RPMI8226 (cell line): ENCODE data around the gene NOS1AP.

Source experiments
- DNase-seq: peaks from one replicate; pipeline ENCODE4 v3.0.0-alpha.2; 2015

Gene NOS1AP

DNA sequence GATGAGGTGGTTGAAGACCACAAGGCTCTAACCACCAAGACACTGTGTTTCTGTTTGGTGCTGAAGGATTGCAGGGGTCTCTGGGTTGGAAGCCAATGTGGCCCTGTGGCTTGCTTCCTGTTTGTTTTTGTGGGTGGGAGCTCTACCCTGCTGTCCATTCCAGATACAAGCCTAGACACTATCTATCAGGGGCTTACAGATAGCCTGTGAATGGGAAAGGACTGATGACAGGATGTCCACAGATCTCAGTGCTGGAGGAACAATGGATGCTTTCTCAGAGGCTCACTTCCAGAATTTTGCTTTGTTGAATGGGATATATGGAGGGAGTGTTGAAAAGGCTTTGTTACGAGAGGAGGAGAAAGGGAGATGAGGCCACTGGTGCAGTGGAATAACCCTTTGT is 69.7 kb downstream of the NOS1AP start:
- no peak for DNase-seq

GRCh38 chr1:162141281-162142054 is 72.0 kb downstream of the NOS1AP start:
- no peak for DNase-seq

DNA sequence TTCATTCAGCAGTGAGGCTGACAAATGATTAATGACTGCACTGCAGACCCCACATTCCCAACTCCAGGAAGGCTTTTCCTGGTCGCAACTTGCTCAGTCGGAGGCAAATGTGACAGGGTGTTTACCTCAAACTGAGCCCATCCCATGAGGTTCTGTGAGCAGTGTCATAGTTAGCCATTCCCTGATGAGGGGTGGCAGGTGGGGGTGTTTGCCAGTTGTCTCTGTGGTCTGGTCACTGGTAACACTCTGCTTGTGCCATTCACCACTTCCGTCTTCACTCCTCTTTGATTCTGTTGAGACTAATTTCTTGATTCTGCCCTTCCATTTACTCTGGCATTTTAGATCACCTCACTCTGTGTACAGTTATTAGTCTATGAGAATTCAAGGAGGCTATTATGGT is 73.5 kb downstream of the NOS1AP start:
- DNase-seq = no peak

DNA sequence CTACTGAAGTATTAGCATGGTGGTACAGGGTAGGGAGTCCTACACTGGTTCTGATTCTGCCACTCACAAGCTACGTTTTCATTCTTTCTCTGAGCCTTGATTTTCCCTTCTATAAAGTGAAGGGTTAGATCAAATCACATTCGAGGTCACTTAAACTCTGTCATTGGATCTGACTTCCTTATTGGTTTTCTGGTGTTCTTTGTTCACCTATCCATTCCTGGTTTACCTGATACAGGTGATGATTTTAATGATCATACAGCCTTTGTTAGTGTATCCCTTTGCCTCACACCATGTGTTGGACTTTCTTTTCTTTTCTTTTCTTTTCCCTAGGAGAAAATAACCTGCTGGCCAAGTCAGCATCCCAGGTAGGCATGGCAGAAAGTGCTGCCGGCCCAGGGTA is 74.8 kb downstream of the NOS1AP start:
- DNase-seq = no peak

DNA sequence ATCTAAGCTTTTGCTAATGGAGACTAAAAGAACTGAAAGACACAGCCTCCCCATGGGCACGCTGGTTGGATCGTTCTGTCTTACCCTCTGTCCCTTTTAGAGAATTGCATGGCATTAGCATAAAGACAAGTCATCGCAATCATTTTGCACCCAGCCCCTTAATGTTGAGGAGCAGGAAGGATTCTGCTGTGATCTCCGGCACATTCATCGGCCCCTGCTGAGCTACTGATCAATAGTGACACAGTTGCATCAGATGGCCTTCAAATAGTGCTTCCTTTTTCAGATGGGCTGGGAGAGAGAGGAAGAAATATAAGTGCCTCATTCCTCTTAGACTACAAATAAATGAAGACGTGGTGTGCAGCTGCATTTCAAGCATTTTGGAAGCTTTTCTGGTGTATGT is 75.4 kb downstream of the NOS1AP start:
- DNase-seq = no peak

GRCh38 chr1:162145280-162145965 is 75.9 kb downstream of the NOS1AP start:
- no peak for DNase-seq

DNA sequence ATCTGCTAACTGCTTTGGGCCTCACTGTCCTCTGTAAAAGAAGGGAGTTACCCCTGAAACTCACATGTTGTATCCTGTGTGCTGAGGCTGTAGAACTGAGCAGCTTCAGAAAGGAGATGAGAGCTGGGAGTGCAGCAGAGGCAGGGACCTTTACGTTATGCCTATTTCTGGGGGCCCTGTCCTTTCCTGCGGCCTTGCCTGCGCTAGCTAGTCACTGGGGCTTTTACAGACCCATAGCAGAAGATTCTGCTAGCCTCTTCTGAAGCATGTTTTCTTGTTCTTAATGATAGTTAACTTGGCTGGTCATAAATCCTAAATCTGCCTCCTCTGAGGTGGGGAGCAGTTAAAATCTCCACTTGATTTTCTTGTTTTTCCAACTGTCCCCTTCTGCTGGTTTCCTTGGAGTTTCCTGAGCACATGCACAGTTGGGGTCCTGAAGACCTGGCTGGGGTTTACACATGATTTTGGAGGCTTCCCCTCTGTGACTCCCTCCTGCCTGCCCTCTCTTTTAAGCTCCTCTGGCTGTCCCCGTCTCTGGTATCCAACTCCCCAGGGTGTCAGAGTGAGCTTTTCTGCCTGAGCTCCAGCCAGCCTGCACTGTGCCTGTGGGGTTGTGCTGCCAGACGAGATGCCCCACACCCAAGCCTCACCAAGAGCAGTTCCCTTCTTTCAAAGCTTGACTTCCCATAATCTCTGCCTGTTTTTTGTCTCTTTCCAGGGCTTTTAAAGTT is 76.6 kb downstream of the NOS1AP start:
- no peak for DNase-seq

DNA sequence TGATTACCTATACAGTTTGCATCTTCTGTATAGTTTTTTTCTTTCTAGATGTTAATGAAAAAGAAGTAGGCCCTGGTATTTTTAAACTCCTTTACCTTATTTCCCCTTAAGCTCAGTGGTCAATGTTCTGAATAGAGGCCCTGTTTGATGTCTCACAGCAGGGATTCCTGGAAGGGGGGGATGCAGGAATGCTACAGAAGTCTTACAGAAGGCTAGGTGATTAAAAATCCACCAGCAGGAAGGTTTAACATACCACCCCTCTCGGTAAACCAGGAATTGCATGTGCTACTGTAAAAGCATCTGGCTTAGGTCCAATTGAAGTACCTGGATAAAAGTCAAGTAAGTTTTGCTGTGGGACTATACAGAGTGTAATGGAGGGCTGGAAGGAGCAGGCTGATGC is 78.3 kb downstream of the NOS1AP start:
- DNase-seq = no peak

GRCh38 chr1:162150112-162150511 is 80.6 kb downstream of the NOS1AP start:
- no peak for DNase-seq

DNA sequence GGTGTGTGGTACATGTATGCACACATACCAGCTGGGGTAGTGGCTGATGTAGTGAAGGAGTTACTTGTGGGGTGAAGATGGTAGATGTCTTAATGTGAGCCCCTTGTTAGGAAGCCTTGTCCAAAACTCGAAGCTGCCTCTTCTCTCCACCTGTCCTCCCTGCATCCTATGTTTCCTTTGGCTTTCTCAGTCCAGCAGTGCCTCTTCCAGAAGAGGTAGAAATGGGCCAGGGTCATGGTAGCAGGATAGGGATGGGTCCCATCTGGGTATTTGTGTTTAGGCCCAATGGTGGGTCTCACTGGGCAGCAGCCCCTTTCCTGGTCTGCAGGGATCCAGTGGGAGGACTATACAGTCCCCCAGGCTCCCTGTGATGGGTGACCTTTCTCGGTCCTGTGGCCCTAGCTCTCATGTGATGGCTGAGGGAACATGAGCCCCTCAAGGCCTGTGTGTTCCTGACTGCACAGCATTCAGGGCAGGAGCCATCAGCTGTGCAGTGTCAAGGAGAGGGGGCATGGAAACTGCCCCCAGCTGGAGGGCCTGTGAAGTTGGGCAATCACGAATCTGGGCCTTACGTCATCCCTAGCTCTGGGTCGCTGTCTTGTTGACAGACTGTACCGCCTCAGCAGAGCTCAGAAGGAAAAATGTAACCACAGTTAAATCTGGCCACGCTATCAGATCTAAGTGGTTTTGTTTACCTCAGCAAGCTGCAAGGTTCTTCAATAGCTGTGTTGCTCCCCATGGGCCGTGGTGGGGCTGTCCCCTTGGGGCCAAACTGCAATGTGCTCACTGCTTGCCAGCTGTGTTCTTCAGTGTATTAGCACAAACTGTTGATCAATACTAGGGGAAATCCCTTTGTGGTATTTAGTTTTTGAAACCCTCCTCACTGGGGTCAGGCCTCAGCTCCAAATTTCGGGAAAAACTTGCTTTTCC is 82.7 kb downstream of the NOS1AP start:
- DNase-seq = no peak

DNA sequence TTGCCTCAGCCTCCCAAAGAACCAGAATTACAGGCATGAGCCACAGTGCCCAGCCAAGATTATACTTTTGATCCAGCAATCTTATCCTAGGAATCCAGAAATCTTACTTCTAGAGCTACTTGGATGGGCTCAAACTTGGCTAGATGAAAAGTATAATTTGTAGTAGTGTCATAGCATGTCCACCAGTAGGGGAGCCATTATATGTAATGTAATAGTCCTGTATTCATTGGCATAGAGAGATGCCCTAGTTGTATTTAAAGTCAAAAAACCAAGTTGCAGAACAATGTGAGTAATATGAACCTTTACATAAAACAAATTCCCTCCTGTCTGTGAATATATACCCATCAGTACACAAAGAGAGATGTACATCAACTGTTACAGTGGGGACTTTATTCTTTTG is 83.9 kb downstream of the NOS1AP start:
- no peak for DNase-seq

- no peak for DNase-seq
Observed at GRCh38 chr1:162157469-162157868, 88.0 kb downstream of the NOS1AP start.

DNA sequence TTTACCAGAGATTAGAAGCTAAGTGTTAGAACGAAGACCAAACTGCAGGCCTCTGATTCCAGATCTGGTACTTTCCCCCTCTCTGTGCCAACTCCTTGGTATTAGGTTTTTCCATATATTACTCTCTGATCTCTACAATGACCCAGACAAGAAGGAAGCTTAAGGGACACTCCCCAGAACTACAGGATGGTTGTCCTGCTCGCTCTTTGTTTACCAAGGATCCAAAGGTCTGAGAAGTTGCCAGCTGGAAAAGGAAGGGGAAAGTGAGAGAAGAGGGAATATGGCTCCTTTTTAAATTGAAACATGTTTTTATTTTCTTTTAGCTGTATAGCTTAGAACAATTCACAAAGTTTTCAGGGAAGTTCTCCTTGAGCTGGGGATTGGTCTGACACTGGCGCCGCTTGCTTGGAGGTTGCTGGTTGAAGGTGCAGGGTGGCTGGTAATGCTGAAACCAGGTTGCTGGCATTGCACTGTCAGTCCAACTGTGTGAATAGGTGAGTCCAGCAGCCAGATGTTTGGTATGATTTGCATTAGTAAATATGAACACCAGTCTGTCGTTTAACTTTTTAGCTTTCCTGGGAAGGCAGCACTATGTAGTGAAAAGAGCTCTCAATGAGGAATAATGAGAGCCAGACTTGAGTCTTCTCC is 89.3 kb downstream of the NOS1AP start:
- DNase-seq = no peak

DNA sequence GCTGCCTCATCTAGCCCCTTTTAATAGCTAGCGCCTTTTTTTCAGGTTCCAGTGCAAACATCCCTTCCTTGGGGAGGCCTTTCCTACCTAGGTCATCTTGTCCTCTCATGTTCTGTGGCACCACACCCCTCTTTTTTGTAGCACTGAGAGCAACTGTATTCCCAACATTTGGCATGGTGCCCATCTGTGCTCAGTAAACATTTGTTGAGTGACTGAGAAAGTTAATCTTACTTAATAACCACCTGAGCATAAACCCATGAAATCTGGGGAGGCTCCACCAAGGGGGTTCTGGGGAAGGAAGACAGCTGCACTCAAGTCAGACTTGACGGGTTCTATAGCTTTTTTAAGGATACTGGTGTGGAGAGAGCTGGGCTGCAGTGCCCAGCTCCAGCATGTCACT is 90.0 kb downstream of the NOS1AP start:
- no peak for DNase-seq

DNA sequence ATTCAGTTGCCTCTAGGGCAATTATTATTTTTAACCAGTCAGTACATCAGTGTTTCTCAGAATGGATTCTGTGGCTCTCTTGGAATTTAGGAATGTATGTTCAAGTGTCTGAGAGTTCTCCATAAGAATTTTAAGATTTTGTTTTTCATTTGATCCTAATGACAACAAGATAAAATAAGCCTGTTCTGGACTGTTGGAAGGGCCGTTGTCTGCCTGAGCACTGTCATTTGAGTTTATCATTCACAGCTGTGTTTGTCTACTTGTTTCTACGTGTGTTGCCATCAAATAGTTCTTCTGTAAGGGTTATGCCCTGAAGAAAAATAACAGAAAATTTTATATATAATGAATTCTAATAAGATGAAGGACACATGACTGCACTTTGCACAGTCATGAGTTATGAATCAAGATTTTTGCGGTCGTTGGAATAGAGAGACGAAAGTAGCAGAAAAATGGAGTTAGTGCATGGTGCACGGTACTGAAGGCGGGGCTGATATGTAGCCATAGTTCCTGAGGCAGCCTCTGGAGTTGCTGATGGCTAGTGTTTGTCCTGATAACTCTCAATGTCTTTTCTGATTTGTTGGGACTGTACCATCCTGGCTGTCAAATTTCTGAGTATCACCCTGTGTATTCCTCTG is 92.5 kb downstream of the NOS1AP start:
- DNase-seq = no peak

- DNase-seq = no peak
Observed at GRCh38 chr1:162165528-162165927, 96.0 kb downstream of the NOS1AP start.

- no peak for DNase-seq
Observed at GRCh38 chr1:162166917-162167615, 97.6 kb downstream of the NOS1AP start.

DNA sequence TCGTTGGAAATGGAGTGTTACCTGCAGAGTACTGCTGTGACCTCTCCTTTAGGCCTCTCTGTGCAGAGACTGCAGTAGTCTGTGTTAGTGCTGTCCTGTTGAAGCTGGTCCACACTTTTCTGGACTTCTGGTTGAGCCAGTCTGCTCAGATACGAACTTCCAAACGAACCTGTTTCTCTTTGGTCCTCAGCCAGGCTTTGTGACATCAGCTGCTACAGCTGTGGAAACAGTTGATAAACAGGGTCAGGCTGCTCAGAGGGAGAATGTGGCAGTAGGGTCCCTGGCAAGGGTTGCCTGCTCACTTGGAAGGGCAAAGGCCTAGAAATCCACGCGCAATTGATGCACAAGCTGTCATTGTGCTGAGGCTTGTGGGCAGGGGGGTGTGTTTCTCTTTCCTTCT is 98.8 kb downstream of the NOS1AP start:
- no peak for DNase-seq

- no peak for DNase-seq
Observed at GRCh38 chr1:162169031-162169790, 99.7 kb downstream of the NOS1AP start.

GRCh38 chr1:162171111-162171510 is 101.6 kb downstream of the NOS1AP start:
- DNase-seq = no peak
